SU-DHL-6 (cell line): ENCODE data around the gene GSE1.
A peak's percentile ranks its signal among the peaks of the same experiment; 100 is the strongest.

Experiments
- H2AFZ ChIP-seq: fragments of 200-600 bp; sonication (generic); 2 replicates; pipeline ENCODE4 v1.6.1; 2014; ENCODE audit warnings: low read depth, mild to moderate bottlenecking, moderate library complexity, mixed read lengths, antibody characterized with exemption, low read length; ENCODE audit not compliant: severe bottlenecking
- H3F3A ChIP-seq: fragments of 200-600 bp; shearing (Covaris generic); 2 replicates; pipeline ENCODE4 v1.6.0; 2016; ENCODE audit warnings: antibody characterized with exemption, mild to moderate bottlenecking; ENCODE audit not compliant: insufficient read depth
- H3K27ac ChIP-seq: fragments of 200-600 bp; sonication (generic); 2 replicates; pipeline ENCODE4 v1.5.1; 2016; ENCODE audit warnings: low read depth, mild to moderate bottlenecking, low read length, moderate library complexity, mixed read lengths
- H3K27me3 ChIP-seq: fragments of 200-600 bp; sonication (generic), shearing (Covaris generic); 2 replicates; pipeline ENCODE4 v1.6.0; 2014; ENCODE audit warnings: mild to moderate bottlenecking, low read length
- H3K36me3 ChIP-seq: fragments of 200-600 bp; sonication (generic); 2 replicates; pipeline ENCODE4 v1.6.1; 2014; ENCODE audit warnings: mild to moderate bottlenecking, low read length, mixed read lengths
- H3K4me2 ChIP-seq: fragments of 300-600, 200-600 bp; shearing (Covaris generic), sonication (generic); 2 replicates; pipeline ENCODE4 v1.6.0; 2014; ENCODE audit warnings: low read length, low read depth, mild to moderate bottlenecking; ENCODE audit not compliant: poor library complexity, severe bottlenecking
- H3K4me3 ChIP-seq: fragments of 200-600 bp; sonication (generic); 2 replicates; pipeline ENCODE4 v1.5.1; 2014; ENCODE audit warnings: antibody characterized with exemption, low read length, mild to moderate bottlenecking, mixed read lengths; ENCODE audit not compliant: insufficient read depth, poor library complexity, severe bottlenecking
- H3K79me2 ChIP-seq: fragments of 200-600 bp; sonication (generic); 2 replicates; pipeline ENCODE4 v1.6.1; 2014; ENCODE audit warnings: mild to moderate bottlenecking, low read length, moderate library complexity; ENCODE audit not compliant: insufficient read depth
- H3K9ac ChIP-seq: fragments of 200-600 bp; sonication (generic); 2 replicates; pipeline ENCODE4 v1.7.0; 2014; ENCODE audit warnings: mild to moderate bottlenecking, low read length
- H3K9me2 ChIP-seq: fragments of 200-600 bp; sonication (generic); replicated peaks from 2 replicates; pipeline ENCODE4 v1.6.1; 2014; ENCODE audit warnings: low read length; ENCODE audit not compliant: insufficient read depth
- H3K9me3 ChIP-seq: fragments of 200-600 bp; sonication (generic); 2 replicates; pipeline ENCODE4 v1.6.1; 2014; ENCODE audit warnings: low read length, mixed read lengths; ENCODE audit not compliant: insufficient read depth
- H4K20me1 ChIP-seq: fragments of 200-600 bp; sonication (generic); 2 replicates; pipeline ENCODE4 v1.6.1; 2014; ENCODE audit warnings: low read depth, mild to moderate bottlenecking, antibody characterized with exemption, low read length, moderate library complexity, mixed read lengths
- CTCF ChIP-seq: fragments of 200-600 bp; sonication (generic); IDR thresholded peaks from one replicate; pipeline ENCODE4 v1.5.1; 2017; ENCODE audit warnings: antibody characterized with exemption, mild to moderate bottlenecking, low read length, moderate library complexity; ENCODE audit not compliant: insufficient read depth, poor library complexity, severe bottlenecking
- EZH2phosphoT487 ChIP-seq: fragments of 200-600 bp; sonication (generic), shearing (Covaris generic); conservative IDR thresholded peaks from 2 replicates; pipeline ENCODE4 v1.6.1; 2018; ENCODE audit warnings: mild to moderate bottlenecking, antibody characterized with exemption, low read length, moderate library complexity, mixed read lengths

Gene GSE1

GRCh38 chr16:85686912-85687591, 73.9 kb downstream of the GSE1 start:
- Histone ChIP-seq H3K9me3 (no peaks in the 10 kb centered on the region), H3K27ac (peak overlapping the region; percentile 77), H3K9me2 (no peaks in the 10 kb centered on the region), H3K4me3 (peak overlapping the region; percentile 73), H3K79me2 (peaks cover 52% of the 10 kb centered on the region), H3K9ac (peak overlapping the region; percentile 86), H3K36me3 (no peaks in the 10 kb centered on the region), H2AFZ (no peak overlapping the region), H4K20me1 (0 out of 2 replicates have a peak, but pooled peaks cover 4% of the 10 kb centered on the region), H3F3A (peaks cover 32% of the 10 kb centered on the region), H3K27me3 (no peaks in the 10 kb centered on the region), H3K4me2 (peak overlapping the region; percentile 60)
- no peak for TF ChIP-seq EZH2phosphoT487
- TF ChIP-seq CTCF: no peak

- Histone ChIP-seq H2AFZ (peak overlapping the region; percentile 64), H3F3A (peaks cover 32% of the 10 kb centered on the region), H3K79me2 (peaks cover 51% of the 10 kb centered on the region), H3K9ac (peak overlapping the region; percentile 86), H3K4me2 (peak overlapping the region; percentile 60), H3K9me2 (no peaks in the 10 kb centered on the region), H3K9me3 (no peaks in the 10 kb centered on the region), H4K20me1 (0 out of 2 replicates have a peak, but pooled peaks cover 4% of the 10 kb centered on the region), H3K4me3 (peak overlapping the region; percentile 73), H3K27ac (peak overlapping the region; percentile 77), H3K36me3 (no peaks in the 10 kb centered on the region), H3K27me3 (no peaks in the 10 kb centered on the region)
- no peak for TF ChIP-seq CTCF
- TF ChIP-seq EZH2phosphoT487: no peak
Observed at GRCh38 chr16:85687651-85688471, 74.7 kb downstream of the GSE1 start.

GRCh38 chr16:85688586-85689284, 75.6 kb downstream of the GSE1 start, which contains the start of gene GINS2:
GINS2 (minus strand) TSS chr16:85688954; CDS start chr16:85688898, 56 bp downstream.
- peaks cover 42% of the 10 kb centered on the region for H3K79me2 ChIP-seq
- peak within 1 kb of the TSS; percentile 77 for H3K27ac ChIP-seq
- peaks cover 32% of the 10 kb centered on the region for H3F3A ChIP-seq
- peak within 1 kb of the TSS; percentile 73 for H3K4me3 ChIP-seq
- H3K9me3 ChIP-seq: no peaks in the 10 kb centered on the region
- peak within 1 kb of the TSS; percentile 74 for H3K4me2 ChIP-seq
- TF ChIP-seq EZH2phosphoT487 (no peak), CTCF (no peak)
- no peaks in the 10 kb centered on the region for H3K9me2 ChIP-seq
- H4K20me1 ChIP-seq: 0 out of 2 replicates have a peak, but pooled peaks cover 2% of the 10 kb centered on the region
- peak within 1 kb of the TSS; percentile 86 for H3K9ac ChIP-seq
- H3K27me3 ChIP-seq: no peaks in the 10 kb centered on the region
- peak within 1 kb of the TSS; percentile 80 for H2AFZ ChIP-seq
- H3K36me3 ChIP-seq: no peaks in the 10 kb centered on the region
